HepG2 (cell line): ENCODE measurements around the gene SLC44A5. TPM values are rescaled to one million over a fixed set of nuclear protein-coding genes. Genes with fewer than 3 reads are reported as not detected.

Experiments
- ATAC-seq: fragments of 200-7000 bp; cut with Tn5 transposase; 3 replicates; pipeline ENCODE4 v1.9.1; 2020; ENCODE audit warnings: mild to moderate bottlenecking, moderate library complexity
- BruUV-seq: library from RNA; stranded (reverse); fragments of 400-500 nt; replicated peaks from 2 replicates; lab custom pipeline; 2021; lab: Mats Ljungman, UMichigan
- CTCF ChIA-PET: fragments of 300-600 bp; formaldehyde crosslinking; extraction: SDS; loops from one replicate; lab custom pipeline; 2021; ENCODE audit warnings: low total read pairs, inconsistent platforms, low intra/inter-chr PET ratio; lab: Yijun Ruan, JAX
- POLR2A ChIA-PET: fragments of 350-600 bp; sonication (Branson Sonifier 250); formaldehyde crosslinking; loops from one replicate; lab custom pipeline; 2020; ENCODE audit warnings: antibody characterized with exemption, inconsistent platforms; lab: Yijun Ruan, JAX
- DNase-seq: peaks from one replicate; pipeline ENCODE4 v3.0.0-alpha.2; 2015; ENCODE audit warnings: low spot score
- FAIRE-seq: peaks from 3 replicates; lab custom pipeline; 2011; peaks lifted over from hg19 to GRCh38; lab: Jason Lieb, UNC
- H2AFZ ChIP-seq: one replicate; pipeline ENCODE4 v1.6.1; 2011; ENCODE audit warnings: low read length, inconsistent platforms
- H3K27ac ChIP-seq: fragments of 300-600 bp; 3 replicates; pipeline ENCODE4 v1.8.0; 2011; ENCODE audit warnings: mixed run types, mild to moderate bottlenecking, mixed read lengths, low read length, inconsistent platforms; ENCODE audit not compliant: insufficient read depth; ENCODE audit errors: extremely low read length
- H3K27me3 ChIP-seq, 2 experiments: fragments of 200-600 bp in 1 of 2; 2 replicates in 1 of 2; 3 replicates in 1 of 2; pipeline versions ENCODE4 v1.6.0 to v1.8.0; 2011; ENCODE audit warnings: low read length in 2 of 2, mild to moderate bottlenecking in 2 of 2, moderate library complexity in 2 of 2, inconsistent platforms in 1 of 2; ENCODE audit not compliant: insufficient read depth in 2 of 2, control insufficient read depth in 1 of 2
- H3K36me3 ChIP-seq, 2 experiments: fragments of 200-600 bp in 1 of 2; replicated peaks in 1 of 2; 2 replicates in 1 of 2; 3 replicates in 1 of 2; pipeline versions ENCODE4 v1.5.1 to v1.8.0; 2011; ENCODE audit warnings: low read length in 2 of 2, inconsistent platforms in 1 of 2; ENCODE audit not compliant: insufficient read depth in 2 of 2, control insufficient read depth in 1 of 2
- H3K4me1 ChIP-seq: 2 replicates; pipeline ENCODE4 v1.5.1; 2012; ENCODE audit warnings: low read length, inconsistent platforms; ENCODE audit not compliant: insufficient read depth
- H3K4me2 ChIP-seq: 2 replicates; pipeline ENCODE4 v1.6.0; 2011; ENCODE audit warnings: low read depth, low read length, inconsistent platforms
- H3K4me3 ChIP-seq, 3 experiments: fragments of 200-600 bp in 1 of 3; sonication (generic), shearing (Covaris generic) in 1 of 3; replicated peaks in 1 of 3; 2 replicates each; pipeline ENCODE4 v1.5.1; 2011 to 2016; ENCODE audit warnings: low read length in 3 of 3, inconsistent platforms in 2 of 3, low read depth in 2 of 3, mild to moderate bottlenecking in 2 of 3, control low read depth in 1 of 3, mixed read lengths in 1 of 3; ENCODE audit not compliant: insufficient read depth in 1 of 3
- H3K79me2 ChIP-seq: one replicate; pipeline ENCODE4 v1.6.1; 2011; ENCODE audit warnings: low read length, inconsistent platforms; ENCODE audit not compliant: insufficient read depth
- H3K9ac ChIP-seq: 2 replicates; pipeline ENCODE4 v1.6.0; 2011; ENCODE audit warnings: mild to moderate bottlenecking, low read depth, low read length, inconsistent platforms; ENCODE audit not compliant: insufficient read depth
- H3K9me3 ChIP-seq: 2 replicates; pipeline ENCODE4 v1.5.1; 2012; ENCODE audit warnings: mild to moderate bottlenecking, low read length
- H4K20me1 ChIP-seq: 2 replicates; pipeline ENCODE4 v1.6.0; 2011; ENCODE audit warnings: inconsistent platforms, mild to moderate bottlenecking, low read length, moderate library complexity; ENCODE audit not compliant: insufficient read depth
- BRD4 ChIP-seq: sonication (generic); formaldehyde crosslinking; IDR thresholded peaks from 2 replicates; pipeline ENCODE4 v1.4.0; 2020; ENCODE audit warnings: missing genetic modification reagents
- CHD4 ChIP-seq: fragments of 200-600 bp; sonication (generic); IDR thresholded peaks from 2 replicates; pipeline ENCODE4 v1.7.0; 2017; ENCODE audit warnings: mild to moderate bottlenecking, low read length, borderline replicate concordance
- ELF1 ChIP-seq: sonication (generic); formaldehyde crosslinking; IDR thresholded peaks from 2 replicates; pipeline ENCODE4 v1.4.0; 2020; ENCODE audit warnings: missing genetic modification reagents
- FOXC1 ChIP-seq: sonication (generic); formaldehyde crosslinking; IDR thresholded peaks from 2 replicates; pipeline ENCODE4 v1.8.0; 2022; ENCODE audit warnings: mild to moderate bottlenecking, missing genetic modification reagents, borderline replicate concordance
- GABPB1 ChIP-seq: IDR thresholded peaks from 2 replicates; pipeline ENCODE4 v1.6.1; 2016; ENCODE audit warnings: mild to moderate bottlenecking, missing genetic modification reagents, moderate library complexity, missing compliant biosample characterization
- HDAC6 ChIP-seq: fragments of 200-600 bp; sonication (generic); IDR thresholded peaks from 2 replicates; pipeline ENCODE4 v1.7.0; 2017; ENCODE audit warnings: mild to moderate bottlenecking, antibody characterized with exemption, low read length, low read depth
- MTA1 ChIP-seq: sonication (generic); formaldehyde crosslinking; IDR thresholded peaks from 2 replicates; pipeline ENCODE4 v1.4.0; 2020; ENCODE audit warnings: missing genetic modification reagents, mild to moderate bottlenecking, borderline replicate concordance
- NR1H2 ChIP-seq: sonication (generic); formaldehyde crosslinking; IDR thresholded peaks from 2 replicates; pipeline ENCODE4 v1.8.1; 2022; ENCODE audit warnings: low read depth, missing genetic modification reagents, borderline replicate concordance
- SIX1 ChIP-seq: sonication (generic); formaldehyde crosslinking; IDR thresholded peaks from 2 replicates; pipeline ENCODE4 v1.4.0; 2020; ENCODE audit warnings: missing genetic modification reagents, borderline replicate concordance
- STAG1 ChIP-seq: sonication (generic); formaldehyde crosslinking; IDR thresholded peaks from 2 replicates; pipeline ENCODE4 v1.4.0; 2020; ENCODE audit warnings: missing genetic modification reagents
- ZFP1 ChIP-seq: IDR thresholded peaks from 2 replicates; pipeline ENCODE4 v1.6.1; 2016
- ZNF703 ChIP-seq: sonication (generic); formaldehyde crosslinking; IDR thresholded peaks from 2 replicates; pipeline ENCODE4 v1.5.1; 2020; ENCODE audit warnings: missing genetic modification reagents, mild to moderate bottlenecking, moderate library complexity, borderline replicate concordance
- ZNF747 ChIP-seq: sonication (generic); formaldehyde crosslinking; IDR thresholded peaks from 2 replicates; pipeline ENCODE4 v1.8.1; 2023; ENCODE audit warnings: missing genetic modification reagents, mild to moderate bottlenecking, borderline replicate concordance
- ZNF784 ChIP-seq: sonication (generic); formaldehyde crosslinking; IDR thresholded peaks from 2 replicates; pipeline ENCODE4 v1.5.1; 2020; ENCODE audit warnings: missing genetic modification reagents, mild to moderate bottlenecking, borderline replicate concordance
- ZNF839 ChIP-seq: sonication (generic); formaldehyde crosslinking; IDR thresholded peaks from 2 replicates; pipeline ENCODE4 v1.4.0; 2020; ENCODE audit warnings: missing genetic modification reagents, mild to moderate bottlenecking, borderline replicate concordance
- WGBS: methylation state at CpG from one replicate; pipeline ENCODE4 v1.1.6; 2017; ENCODE audit warnings: low lambda C conversion rate; 5-methylcytosine and 5-hydroxymethylcytosine counted together
- in situ Hi-C: cut with HindIII; loops from 2 replicates; pipeline ENCODE4 v1.10.0; 2017; ENCODE audit warnings: low pct_unique_long_range_greater_than_20kb; ENCODE audit not compliant: extremely low pct_ligation_motif_present
- intact Hi-C: fragments of 100-400 bp; cut with micrococcal nuclease; formaldehyde crosslinking; loops from one replicate; pipeline ENCODE4 v1.10.0; 2022; ENCODE audit not compliant: unreplicated experiment
- polyA plus RNA-seq, 8 experiments: library from polyadenylated mRNA; depleted of rRNA in 3 of 8; stranded (reverse) in 7 of 8; unstranded in 1 of 8; fragments of >200 nt; fragmentation: Illumina TruSeq in 4 of 8; extraction: Trizol in 4 of 8; gene quantifications; 2 replicates each; pipeline versions ENCODE4 v1.2.1 to v1.2.3, GENCODE V29; 2011 to 2016; ENCODE audit warnings: low read depth in 4 of 8, missing spikeins in 1 of 8, mixed read lengths in 1 of 8; ENCODE audit not compliant: insufficient read depth in 1 of 8
- total RNA-seq, 5 experiments: library from RNA; depleted of rRNA; stranded (reverse); fragments of >200 nt; fragmentation: Illumina TruSeq; extraction: Trizol; gene quantifications; 2 replicates each; pipeline ENCODE4 v1.2.3, GENCODE V29; 2016; ENCODE audit warnings: low read depth in 1 of 5
- TF ChIP-seq, protein P1 (sequence below): sonication (generic); formaldehyde crosslinking; IDR thresholded peaks from 2 replicates; pipeline ENCODE4 v1.4.0; 2020; ENCODE audit warnings: mild to moderate bottlenecking, missing genetic modification reagents
- TF ChIP-seq, protein P2 (sequence below): IDR thresholded peaks from 2 replicates; pipeline ENCODE4 v1.6.1; 2016; ENCODE audit warnings: missing compliant biosample characterization, missing genetic modification reagents, borderline replicate concordance

The SLC44A5 gene
- total and polyA plus RNA-seq, 2 of the 13 experiments (the other 11 are each of a cell fraction or from before 2014, with no cell fraction given) = 8.0 to 16.0 TPM

GRCh38 chr1:75341537-75341936, 269.4 kb downstream of the SLC44A5 start:
- BruUV-seq = no TSS peak

More at GRCh38 chr1:75341537-75341936, 269.4 kb downstream of the SLC44A5 start:
- H3K4me1 ChIP-seq = no peaks in the 10 kb centered on the region
- POLR2A ChIA-PET = no interaction called here
- in situ Hi-C loops = no loop called here
- no peak overlapping the region for H2AFZ ChIP-seq
- no peak overlapping the region for H3K4me2 ChIP-seq
- CTCF ChIA-PET = no interaction called here
- H3K79me2 ChIP-seq = no peaks in the 10 kb centered on the region
- H3K27me3 ChIP-seq = no peaks in the 10 kb centered on the region
- intact Hi-C loops = no loop called here
- ATAC-seq (no peak), FAIRE-seq (no peak), DNase-seq (no peak)
- H3K9me3 ChIP-seq = no peaks in the 10 kb centered on the region
- no peak overlapping the region for H3K27ac ChIP-seq
- no peaks in the 10 kb centered on the region for H4K20me1 ChIP-seq
- TF ChIP-seq SIX1 (CRISPR knock-in tag) (no peak), HDAC6 (no peak), ZNF784 (CRISPR knock-in tag) (no peak), ZNF747 (no peak), ELF1 (CRISPR knock-in tag) (no peak), ZNF703 (CRISPR knock-in tag) (no peak), FOXC1 (CRISPR knock-in tag) (no peak), NR1H2 (CRISPR knock-in tag) (no peak), BRD4 (CRISPR knock-in tag) (no peak), CHD4 (no peak), ZNF839 (CRISPR knock-in tag) (no peak), GABPB1 (CRISPR knock-in tag) (no peak), ZFP1 (CRISPR knock-in tag) (no peak), STAG1 (CRISPR knock-in tag) (no peak), MTA1 (no peak)
- TF ChIP-seq, protein P1, sequence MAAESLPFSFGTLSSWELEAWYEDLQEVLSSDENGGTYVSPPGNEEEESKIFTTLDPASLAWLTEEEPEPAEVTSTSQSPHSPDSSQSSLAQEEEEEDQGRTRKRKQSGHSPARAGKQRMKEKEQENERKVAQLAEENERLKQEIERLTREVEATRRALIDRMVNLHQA = no peak
- TF ChIP-seq, protein P2, sequence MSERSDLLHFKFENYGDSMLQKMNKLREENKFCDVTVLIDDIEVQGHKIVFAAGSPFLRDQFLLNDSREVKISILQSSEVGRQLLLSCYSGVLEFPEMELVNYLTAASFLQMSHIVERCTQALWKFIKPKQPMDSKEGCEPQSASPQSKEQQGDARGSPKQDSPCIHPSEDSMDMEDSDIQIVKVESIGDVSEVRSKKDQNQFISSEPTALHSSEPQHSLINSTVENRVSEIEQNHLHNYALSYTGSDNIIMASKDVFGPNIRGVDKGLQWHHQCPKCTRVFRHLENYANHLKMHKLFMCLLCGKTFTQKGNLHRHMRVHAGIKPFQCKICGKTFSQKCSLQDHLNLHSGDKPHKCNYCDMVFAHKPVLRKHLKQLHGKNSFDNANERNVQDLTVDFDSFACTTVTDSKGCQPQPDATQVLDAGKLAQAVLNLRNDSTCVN = no peak
- 0 out of 5 replicates have a peak, but pooled peaks cover 0 to 8% of the 10 kb centered on the region in 2 experiments for H3K36me3 ChIP-seq
- WGBS = 78% methylated on average over 3 of the region's 3 CpGs
- no peak overlapping the region for H3K4me3 ChIP-seq
- H3K9ac ChIP-seq = no peak overlapping the region
